HG03457 (cell line): ENCODE data around the gene ZDHHC7.

Experiments used
- ATAC-seq: cut with Tn5 transposase; IDR thresholded peaks from one replicate; pipeline ENCODE4 v1.9.1; 2021; ENCODE audit warnings: moderate number of reproducible peaks; ENCODE audit not compliant: unreplicated experiment

Gene ZDHHC7

GRCh38 chr16:84999857-85000480 is 11.4 kb downstream of the ZDHHC7 start:
- no peak for ATAC-seq

- ATAC-seq = no peak
Observed at GRCh38 chr16:84999200-84999599, 12.1 kb downstream of the ZDHHC7 start.

- ATAC-seq = no peak
Observed at GRCh38 chr16:84996365-84996764, 15.0 kb downstream of the ZDHHC7 start.

GRCh38 chr16:84995663-84996062 is 15.7 kb downstream of the ZDHHC7 start:
- ATAC-seq = no peak

GRCh38 chr16:84993926-84994325 is 17.4 kb downstream of the ZDHHC7 start:
- no peak for ATAC-seq

- no peak for ATAC-seq
Observed at GRCh38 chr16:84992717-84993075, 18.6 kb downstream of the ZDHHC7 start.

GRCh38 chr16:84990782-84991181 is 20.6 kb downstream of the ZDHHC7 start:
- ATAC-seq = no peak

GRCh38 chr16:84989749-84990620 is 21.4 kb downstream of the ZDHHC7 start:
- ATAC-seq = no peak

- ATAC-seq = no peak
Observed at GRCh38 chr16:84988328-84989080, 22.8 kb downstream of the ZDHHC7 start.

GRCh38 chr16:84986879-84987278 is 24.5 kb downstream of the ZDHHC7 start:
- no peak for ATAC-seq

GRCh38 chr16:84986102-84986501 is 25.2 kb downstream of the ZDHHC7 start:
- no peak for ATAC-seq

- no peak for ATAC-seq
Observed at GRCh38 chr16:84985079-84986065, 26.0 kb downstream of the ZDHHC7 start.

- no peak for ATAC-seq
Observed at GRCh38 chr16:84982434-84982833, 28.9 kb downstream of the ZDHHC7 start.

- no peak for ATAC-seq
Observed at GRCh38 chr16:84979516-84979915, 31.8 kb downstream of the ZDHHC7 start.

GRCh38 chr16:84976644-84977400 is 34.5 kb downstream of the ZDHHC7 start:
- no peak for ATAC-seq

- ATAC-seq = no peak
Observed at GRCh38 chr16:84975522-84975921, 35.8 kb downstream of the ZDHHC7 start.

- no peak for ATAC-seq
Observed at GRCh38 chr16:84975066-84975465, 36.3 kb downstream of the ZDHHC7 start.

GRCh38 chr16:84973776-84974523 is 37.4 kb downstream of the ZDHHC7 start:
- ATAC-seq = no peak

GRCh38 chr16:84973236-84973635 is 38.1 kb downstream of the ZDHHC7 start:
- no peak for ATAC-seq
